Sigmoid colon (tissue), 7 donors: ENCODE measurements around the gene HSPA1A. TPM values are rescaled to one million over a fixed set of nuclear protein-coding genes. Genes with fewer than 3 reads are reported as not detected.
"Not testable (repeated sequence)": the region's sequence is repeated elsewhere in the genome, so short reads cannot be mapped to it uniquely, and the experiment has no call there.

Experiments used
- DNase-seq: peaks from one replicate; pipeline ENCODE4 v3.0.0-alpha.2; 2019
- H3K27ac ChIP-seq, 4 donors: fragments of 200-600 bp; sonication (generic); one replicate each; pipeline ENCODE4 v1.5.1; 2016 to 2019; ENCODE audit warnings: mild to moderate bottlenecking in 1 of 4
- H3K27me3 ChIP-seq, 3 donors: fragments of 200-600 bp; sonication (generic); one replicate each; pipeline ENCODE4 v1.5.1; 2019; ENCODE audit warnings: mild to moderate bottlenecking in 1 of 3
- H3K36me3 ChIP-seq, 4 donors: fragments of 200-600 bp; sonication (generic); one replicate each; pipeline ENCODE4 v1.5.1; 2016 to 2019
- H3K4me1 ChIP-seq, 4 donors: fragments of 200-600 bp; sonication (generic); one replicate each; pipeline ENCODE4 v1.5.1; 2017 to 2019
- H3K4me3 ChIP-seq, 4 donors: fragments of 200-600 bp; sonication (generic); one replicate each; pipeline ENCODE4 v1.5.1; 2017 to 2019; ENCODE audit warnings: mild to moderate bottlenecking in 2 of 4, moderate library complexity in 1 of 4
- H3K9me3 ChIP-seq, 4 donors: fragments of 200-600 bp in 3 of 4; sonication (generic) in 3 of 4; one replicate each; pipeline versions ENCODE4 v1.5.1 to v1.6.1; 2013 to 2019
- CTCF ChIP-seq, 4 experiments: fragments of 450-650 bp in 3 of 4; fragments of 200-600 bp in 1 of 4; IDR thresholded peaks; one replicate each; pipeline ENCODE4 v1.5.1; 2016 to 2019; ENCODE audit warnings: antibody characterized with exemption in 4 of 4, mild to moderate bottlenecking in 3 of 4, moderate library complexity in 2 of 4
- EP300 ChIP-seq, 4 donors: sonication (generic); formaldehyde crosslinking; IDR thresholded peaks; one replicate each; pipeline ENCODE4 v1.6.1; 2017; ENCODE audit warnings: antibody characterized with exemption in 4 of 4
- POLR2A ChIP-seq, 2 donors: fragments of 450-650 bp; IDR thresholded peaks; one replicate each; pipeline ENCODE4 v1.6.1; 2016; ENCODE audit warnings: antibody characterized with exemption in 2 of 2, mild to moderate bottlenecking in 2 of 2, moderate library complexity in 2 of 2
- POLR2AphosphoS5 ChIP-seq, 4 donors: sonication (generic); formaldehyde crosslinking; IDR thresholded peaks; one replicate each; pipeline ENCODE4 v1.6.1; 2017; ENCODE audit warnings: antibody characterized with exemption in 4 of 4
- WGBS, 2 donors: extraction: QIAGEN DNeasy Blood & Tissue Kit; methylation state at CpG; one replicate each; pipeline ENCODE4 v1.1.7; 2013; 5-methylcytosine and 5-hydroxymethylcytosine counted together
- intact Hi-C: fragments of 100-400 bp; cut with DNase I; formaldehyde crosslinking; loops from one replicate; pipeline ENCODE4 v1.15.1; 2023
- polyA plus RNA-seq, 3 donors: library from polyadenylated mRNA; stranded (reverse); fragments of 200-250 nt; gene quantifications; one replicate each; pipeline ENCODE4 v1.2.3, GENCODE V29; 2013
- total RNA-seq, 4 donors: library from RNA; depleted of rRNA; stranded (reverse); fragments of >200 nt; gene quantifications; one replicate each; pipeline ENCODE4 v1.1.0, GENCODE V29; 2016
- donor health status: healthy with polysubstance abuse.
- donor health status: Bipolar disorder and iron deficiency.
- donor health status: healthy.

HSPA1A gene
- total and polyA plus RNA-seq, 7 donors = 39.0 to 321 (median 147) TPM

DNA sequence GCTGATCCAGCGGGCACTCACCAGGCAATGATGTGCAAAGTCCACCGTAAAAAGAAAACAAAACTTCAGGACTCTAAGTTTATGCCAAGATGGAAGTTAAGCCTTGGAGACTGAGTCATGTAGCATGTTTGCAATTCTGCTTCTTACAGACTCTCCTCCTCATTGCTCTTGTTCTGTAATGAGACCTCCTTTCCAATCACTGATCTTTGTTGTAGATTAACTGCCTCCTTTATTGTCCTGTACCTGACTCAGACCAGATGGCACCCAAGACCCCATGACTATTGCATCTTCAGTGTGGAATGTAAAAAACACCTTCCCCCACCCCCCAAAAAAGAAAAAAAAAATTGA, 36.1 kb downstream of the HSPA1A start:
- no peaks in the 10 kb centered on the region for H3K36me3 ChIP-seq
- H3K27ac ChIP-seq = no peak overlapping the region
- intact Hi-C loops = no loop called here
- H3K9me3 ChIP-seq = no peaks in the 10 kb centered on the region
- TF ChIP-seq POLR2AphosphoS5 (IDR thresholded peaks at IDR 0.05) (no peak), CTCF (IDR thresholded peaks at IDR 0.05) (no peak), EP300 (IDR thresholded peaks at IDR 0.05) (no peak), POLR2A (IDR thresholded peaks at IDR 0.05) (no peak)
- H3K27me3 ChIP-seq = no peaks in the 10 kb centered on the region
- H3K4me1 ChIP-seq = no peaks in the 10 kb centered on the region
- no peak for DNase-seq
- H3K4me3 ChIP-seq = no peak overlapping the region
- 9 to 59% methylated on average over 2 of the region's 2 CpGs for WGBS, 2 donors

- H3K9me3 ChIP-seq, H3K36me3 ChIP-seq, H3K4me3 ChIP-seq, H3K27ac ChIP-seq, intact Hi-C loops, DNase-seq, H3K27me3 ChIP-seq, H3K4me1 ChIP-seq: not testable (repeated sequence)
- 93% methylated on average over 35 of the region's 35 CpGs for WGBS, 2 donors
Measured at GRCh38 chr6:31851980-31852718, 36.8 kb downstream of the HSPA1A start.

DNA sequence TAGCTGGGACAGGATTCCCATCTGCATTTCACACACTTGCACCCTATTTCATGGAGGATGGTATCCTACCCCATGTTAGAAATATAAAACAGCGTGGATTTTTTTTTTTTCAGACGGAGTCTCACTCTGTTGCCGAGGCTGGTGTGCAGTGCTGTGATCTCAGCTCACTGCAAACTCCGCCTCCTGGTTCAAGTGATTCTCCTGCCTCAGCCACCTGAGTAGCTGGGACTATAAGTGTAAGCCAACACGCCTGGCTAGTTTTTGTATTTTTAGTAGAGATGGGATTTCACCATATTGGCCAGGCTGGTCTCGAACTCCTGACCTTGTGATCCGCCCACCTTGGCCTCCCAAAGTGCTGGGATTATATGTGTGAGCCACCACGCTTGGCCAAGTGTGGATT, 42.4 kb downstream of the HSPA1A start:
- intact Hi-C loops, H3K9me3 ChIP-seq, DNase-seq, H3K4me3 ChIP-seq, H3K27ac ChIP-seq, H3K27me3 ChIP-seq: not testable (repeated sequence)
- H3K4me1 ChIP-seq = peaks cover 0 to 13% (median 7%) of the 10 kb centered on the region in 4 donors
- H3K36me3 ChIP-seq = peaks cover 7 to 40% (median 16%) of the 10 kb centered on the region in 4 donors
- WGBS, 2 donors = 93% methylated on average over 8 of the region's 8 CpGs

DNA sequence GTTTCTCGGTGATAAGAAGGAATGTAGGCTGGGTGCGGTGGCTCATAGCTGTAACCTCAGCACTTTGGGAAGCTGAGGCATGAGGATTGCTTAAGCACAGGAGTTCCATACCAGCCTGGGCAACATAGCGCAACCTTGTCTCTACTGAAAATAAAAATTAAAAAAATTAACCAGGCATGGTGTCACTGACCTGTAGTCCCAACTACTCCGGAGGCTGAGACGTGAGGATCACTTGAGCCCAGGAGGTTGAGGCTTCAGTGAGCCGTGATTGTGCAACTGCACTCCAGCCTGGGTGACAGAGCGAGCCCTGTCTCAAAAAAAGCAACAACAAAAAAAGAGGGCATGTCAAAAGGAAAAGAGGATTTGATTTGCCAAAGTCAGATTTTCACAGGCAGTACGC, 43.4 kb downstream of the HSPA1A start:
- Histone ChIP-seq H3K4me3 (no peak overlapping the region), H3K4me1 (peaks cover 0 to 19% (median 11%) of the 10 kb centered on the region in 4 donors), H3K36me3 (peaks cover 7 to 40% (median 16%) of the 10 kb centered on the region in 4 donors), H3K9me3 (no peaks in the 10 kb centered on the region), H3K27me3 (no peaks in the 10 kb centered on the region), H3K27ac (no peak overlapping the region)
- intact Hi-C loops = no loop called here
- no peak for TF ChIP-seq EP300 (IDR thresholded peaks at IDR 0.05)
- no peak for TF ChIP-seq CTCF (IDR thresholded peaks at IDR 0.05)
- no peak for TF ChIP-seq POLR2AphosphoS5 (IDR thresholded peaks at IDR 0.05)
- TF ChIP-seq POLR2A (IDR thresholded peaks at IDR 0.05) = no peak
- 96 to 97% methylated on average over 8 of the region's 8 CpGs for WGBS, 2 donors
- no peak for DNase-seq

DNA sequence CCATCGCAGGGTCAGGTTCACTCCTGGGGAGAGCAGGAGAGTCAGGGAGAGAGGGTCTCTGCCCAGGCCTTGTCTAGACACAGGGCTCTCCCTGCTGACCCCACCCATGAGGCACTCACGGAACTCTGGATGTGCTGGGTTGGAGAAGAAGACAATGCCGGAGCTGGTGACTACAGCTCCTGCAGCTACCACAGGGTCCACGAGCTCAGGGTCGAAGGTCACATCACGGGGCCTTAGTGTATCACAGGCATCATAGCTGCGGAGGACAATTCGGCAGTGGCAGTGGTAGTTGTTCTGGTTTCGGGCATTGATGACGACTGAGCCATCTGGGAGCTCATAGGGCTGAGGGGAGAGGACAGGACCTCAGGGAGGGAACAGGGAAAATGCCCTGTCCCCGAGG, 44.6 kb downstream of the HSPA1A start:
- no peaks in the 10 kb centered on the region for H3K27me3 ChIP-seq
- WGBS, 2 donors = 91 to 94% methylated on average over 11 of the region's 11 CpGs
- TF ChIP-seq POLR2AphosphoS5 (IDR thresholded peaks at IDR 0.05) (no peak), EP300 (IDR thresholded peaks at IDR 0.05) (no peak), CTCF (IDR thresholded peaks at IDR 0.05) (no peak), POLR2A (IDR thresholded peaks at IDR 0.05) (no peak)
- H3K36me3 ChIP-seq = peaks cover 7 to 40% (median 16%) of the 10 kb centered on the region in 4 donors
- no peak overlapping the region for H3K27ac ChIP-seq
- no peak overlapping the region for H3K4me3 ChIP-seq
- no peaks in the 10 kb centered on the region for H3K9me3 ChIP-seq
- DNase-seq = no peak
- H3K4me1 ChIP-seq = peaks cover 0 to 25% (median 15%) of the 10 kb centered on the region in 4 donors
- intact Hi-C loops = no loop called here

GRCh38 chr6:31860349-31860748, 45.0 kb downstream of the HSPA1A start:
- Histone ChIP-seq H3K27ac (no peak overlapping the region), H3K27me3 (no peaks in the 10 kb centered on the region), H3K9me3 (no peaks in the 10 kb centered on the region), H3K4me3 (no peak overlapping the region), H3K36me3 (peaks cover 7 to 40% (median 16%) of the 10 kb centered on the region in 4 donors), H3K4me1 (peaks cover 0 to 25% (median 15%) of the 10 kb centered on the region in 4 donors)
- no peak for TF ChIP-seq EP300 (IDR thresholded peaks at IDR 0.05)
- TF ChIP-seq POLR2AphosphoS5 (IDR thresholded peaks at IDR 0.05) = no peak
- no peak for TF ChIP-seq CTCF (IDR thresholded peaks at IDR 0.05)
- no peak for TF ChIP-seq POLR2A (IDR thresholded peaks at IDR 0.05)
- WGBS, 2 donors = 97 to 98% methylated on average over 13 of the region's 13 CpGs
- DNase-seq = no peak
- intact Hi-C loops = no loop called here
